ENCODE measurements around the gene DYNC2H1. TPM values are rescaled to one million over a fixed set of nuclear protein-coding genes. Genes with fewer than 3 reads are reported as not detected.

The DYNC2H1 gene
- total RNA-seq, 2 donors from 2014 or later, result 7.3 to 20.0 TPM

DNA sequence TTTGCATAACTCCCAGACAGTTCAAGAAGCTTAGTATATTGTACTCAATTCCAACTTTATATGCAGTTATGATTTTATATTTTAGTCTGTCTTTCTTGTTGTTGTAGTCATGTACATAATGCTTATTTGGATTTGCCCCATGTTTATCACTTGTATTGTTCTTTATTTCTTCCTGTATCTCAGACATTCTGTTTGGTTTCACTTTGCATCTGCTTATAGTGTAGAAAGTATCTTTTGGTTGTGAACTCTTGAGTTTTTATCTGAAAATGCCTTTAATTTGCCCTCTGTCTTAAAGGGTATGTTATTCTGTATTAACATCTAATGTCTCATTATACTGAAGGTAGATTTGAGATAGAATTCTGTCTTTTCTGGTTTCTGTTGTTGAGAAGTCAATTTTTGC lies 275.4 kb downstream of the DYNC2H1 start:
- no peak for TF ChIP-seq CTCF (IDR thresholded peaks at IDR 0.05)
- Histone ChIP-seq H3K4me1 (ENCODE audit: control insufficient read depth in 1 of 2, low read depth in 2 of 2) (no peaks in the 10 kb centered on the region), H3K4me3 (no peak overlapping the region), H3K36me3 (no peaks in the 10 kb centered on the region), H3K9me3 (no peaks in the 10 kb centered on the region), H3K27me3 (replicated peaks; ENCODE audit: insufficient read depth) (no peaks in the 10 kb centered on the region), H3K27ac (no peak overlapping the region)
- no peak for ATAC-seq (ENCODE audit: insufficient number of reproducible peaks, low FRiP score, low read depth)
- DNase-seq (ENCODE audit: low spot score), result no peak

DNA sequence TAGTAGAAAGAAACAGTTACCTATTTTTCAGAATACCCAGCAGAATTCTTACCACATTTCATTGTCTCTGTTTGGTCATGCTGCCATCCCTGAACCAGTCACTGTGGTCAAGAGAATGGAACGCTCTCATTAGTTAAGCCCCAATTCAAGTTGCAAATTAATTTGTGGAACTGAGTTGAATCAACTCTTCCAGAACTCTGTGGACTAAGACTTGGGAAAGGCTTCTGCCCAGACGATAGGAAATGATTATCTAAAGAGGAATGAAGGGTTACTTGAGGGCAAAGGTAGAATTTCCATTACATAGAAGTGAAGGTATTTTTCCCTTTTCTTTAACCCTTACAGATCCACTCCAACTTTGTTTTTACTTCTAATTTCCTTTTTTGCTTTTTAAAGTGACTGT lies 286.4 kb downstream of the DYNC2H1 start:
- no peak overlapping the region for H3K4me3 ChIP-seq
- H3K9me3 ChIP-seq, result no peaks in the 10 kb centered on the region
- no peak for TF ChIP-seq CTCF (IDR thresholded peaks at IDR 0.05)
- H3K36me3 ChIP-seq, result no peaks in the 10 kb centered on the region
- H3K27ac ChIP-seq, result no peak overlapping the region
- ATAC-seq (ENCODE audit: insufficient number of reproducible peaks, low FRiP score, low read depth) (no peak), DNase-seq (ENCODE audit: low spot score) (no peak)
- no peaks in the 10 kb centered on the region for H3K4me1 ChIP-seq (ENCODE audit: control insufficient read depth in 1 of 2, low read depth in 2 of 2)
- no peaks in the 10 kb centered on the region for H3K27me3 ChIP-seq (replicated peaks; ENCODE audit: insufficient read depth)

GRCh38 chr11:103396237-103396636 lies 287.0 kb downstream of the DYNC2H1 start:
- H3K36me3 ChIP-seq, result no peaks in the 10 kb centered on the region
- H3K9me3 ChIP-seq, result no peaks in the 10 kb centered on the region
- no peaks in the 10 kb centered on the region for H3K27me3 ChIP-seq (replicated peaks; ENCODE audit: insufficient read depth)
- no peak for ATAC-seq (ENCODE audit: insufficient number of reproducible peaks, low FRiP score, low read depth)
- no peaks in the 10 kb centered on the region for H3K4me1 ChIP-seq (ENCODE audit: control insufficient read depth in 1 of 2, low read depth in 2 of 2)
- DNase-seq (ENCODE audit: low spot score), result no peak
- H3K27ac ChIP-seq, result no peak overlapping the region
- no peak for TF ChIP-seq CTCF (IDR thresholded peaks at IDR 0.05)
- H3K4me3 ChIP-seq, result no peak overlapping the region

DNA sequence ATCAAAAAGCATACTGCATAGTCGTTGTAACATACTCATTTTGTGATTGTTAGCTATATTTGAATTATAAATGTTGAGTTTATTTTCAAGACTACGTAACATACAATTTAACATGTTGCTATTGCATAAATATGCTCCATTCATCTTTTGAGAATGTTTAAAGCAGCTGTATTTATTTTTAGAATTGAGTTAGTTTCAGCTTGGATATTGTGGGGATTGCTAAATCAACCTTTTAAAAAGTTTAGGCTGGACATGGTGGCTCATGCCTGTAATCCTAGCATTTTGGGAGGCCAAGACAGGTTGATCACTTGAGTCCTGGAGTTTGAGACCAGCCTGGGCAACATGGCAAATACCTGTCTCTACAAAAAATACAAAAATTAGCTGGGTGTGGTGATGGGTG lies 288.1 kb downstream of the DYNC2H1 start:
- TF ChIP-seq CTCF (IDR thresholded peaks at IDR 0.05), result no peak
- H3K27ac ChIP-seq, result no peak overlapping the region
- no peak overlapping the region for H3K4me3 ChIP-seq
- ATAC-seq (ENCODE audit: insufficient number of reproducible peaks, low FRiP score, low read depth) (no peak), DNase-seq (ENCODE audit: low spot score) (no peak)
- H3K9me3 ChIP-seq, result no peaks in the 10 kb centered on the region
- no peaks in the 10 kb centered on the region for H3K27me3 ChIP-seq (replicated peaks; ENCODE audit: insufficient read depth)
- no peaks in the 10 kb centered on the region for H3K4me1 ChIP-seq (ENCODE audit: control insufficient read depth in 1 of 2, low read depth in 2 of 2)
- H3K36me3 ChIP-seq, result no peaks in the 10 kb centered on the region

GRCh38 chr11:103398829-103399228 lies 289.6 kb downstream of the DYNC2H1 start:
- DNase-seq (ENCODE audit: low spot score) (no peak), ATAC-seq (ENCODE audit: insufficient number of reproducible peaks, low FRiP score, low read depth) (no peak)
- no peak for TF ChIP-seq CTCF (IDR thresholded peaks at IDR 0.05)
- Histone ChIP-seq H3K36me3 (no peaks in the 10 kb centered on the region), H3K4me3 (no peak overlapping the region), H3K27me3 (replicated peaks; ENCODE audit: insufficient read depth) (no peaks in the 10 kb centered on the region), H3K9me3 (no peaks in the 10 kb centered on the region), H3K27ac (no peak overlapping the region), H3K4me1 (ENCODE audit: control insufficient read depth in 1 of 2, low read depth in 2 of 2) (no peaks in the 10 kb centered on the region)
